DOHH2 (cell line): Measurements from ENCODE around the gene BSND.
"Not testable (repeated sequence)": the region's sequence is repeated elsewhere in the genome, so short reads cannot be mapped to it uniquely, and the experiment has no call there.

Source experiments
- EZH2phosphoT487 ChIP-seq: fragments of 200-600 bp; sonication (generic); IDR thresholded peaks from 2 replicates; pipeline ENCODE4 v1.6.1; 2017; ENCODE audit warnings: borderline replicate concordance, mild to moderate bottlenecking, antibody characterized with exemption, low read length, moderate library complexity, mixed read lengths
- TF ChIP-seq, protein P1 (sequence below): fragments of 200-600 bp; sonication (generic); IDR thresholded peaks from one replicate; pipeline ENCODE4 v1.5.1; 2014; ENCODE audit warnings: antibody characterized with exemption, mild to moderate bottlenecking, low read depth, low read length; ENCODE audit not compliant: poor library complexity, severe bottlenecking

DNA sequence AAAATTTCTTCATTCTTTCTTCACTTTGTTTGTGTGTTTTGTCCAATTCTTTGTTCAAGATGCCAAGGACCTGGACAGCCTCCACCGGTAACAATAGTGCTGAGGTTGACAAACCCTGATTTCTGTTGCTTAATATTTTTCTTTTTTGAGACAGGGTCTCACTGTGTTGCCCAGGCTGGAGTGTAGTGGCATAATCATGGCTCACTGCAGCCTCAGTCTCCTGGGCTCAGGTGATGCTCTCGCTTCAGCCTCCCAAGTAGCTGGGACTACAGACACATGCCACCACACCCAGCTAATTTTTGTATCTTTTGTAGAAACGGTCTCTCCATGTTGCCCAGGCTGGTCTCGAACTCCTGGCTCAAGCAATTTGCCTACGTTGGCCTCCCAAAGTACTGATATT lies 34.9 kb upstream of the BSND start:
- TF ChIP-seq, protein P1, sequence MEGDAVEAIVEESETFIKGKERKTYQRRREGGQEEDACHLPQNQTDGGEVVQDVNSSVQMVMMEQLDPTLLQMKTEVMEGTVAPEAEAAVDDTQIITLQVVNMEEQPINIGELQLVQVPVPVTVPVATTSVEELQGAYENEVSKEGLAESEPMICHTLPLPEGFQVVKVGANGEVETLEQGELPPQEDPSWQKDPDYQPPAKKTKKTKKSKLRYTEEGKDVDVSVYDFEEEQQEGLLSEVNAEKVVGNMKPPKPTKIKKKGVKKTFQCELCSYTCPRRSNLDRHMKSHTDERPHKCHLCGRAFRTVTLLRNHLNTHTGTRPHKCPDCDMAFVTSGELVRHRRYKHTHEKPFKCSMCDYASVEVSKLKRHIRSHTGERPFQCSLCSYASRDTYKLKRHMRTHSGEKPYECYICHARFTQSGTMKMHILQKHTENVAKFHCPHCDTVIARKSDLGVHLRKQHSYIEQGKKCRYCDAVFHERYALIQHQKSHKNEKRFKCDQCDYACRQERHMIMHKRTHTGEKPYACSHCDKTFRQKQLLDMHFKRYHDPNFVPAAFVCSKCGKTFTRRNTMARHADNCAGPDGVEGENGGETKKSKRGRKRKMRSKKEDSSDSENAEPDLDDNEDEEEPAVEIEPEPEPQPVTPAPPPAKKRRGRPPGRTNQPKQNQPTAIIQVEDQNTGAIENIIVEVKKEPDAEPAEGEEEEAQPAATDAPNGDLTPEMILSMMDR = not testable (repeated sequence)
- TF ChIP-seq EZH2phosphoT487 = not testable (repeated sequence)
